Osteoblast (primary cell): ENCODE results near the gene DPP7. TPM values are rescaled to one million over a fixed set of nuclear protein-coding genes. Genes with fewer than 3 reads are reported as not detected.

Experiments
- DNase-seq: peaks from one replicate; pipeline ENCODE4 v3.0.0; 2011; ENCODE audit warnings: low spot score, mixed read lengths; ENCODE audit not compliant: insufficient read length; ENCODE audit errors: missing footprints
- H2AFZ ChIP-seq: 2 replicates; pipeline ENCODE4 v1.6.0; 2011; ENCODE audit warnings: mild to moderate bottlenecking, low read length
- H3K27ac ChIP-seq: 2 replicates; pipeline ENCODE4 v1.5.1; 2011; ENCODE audit warnings: mild to moderate bottlenecking, low read depth, low read length, moderate library complexity
- H3K27me3 ChIP-seq: 2 replicates; pipeline ENCODE4 v1.6.0; 2012; ENCODE audit warnings: mild to moderate bottlenecking, control low read depth, inconsistent platforms, low read length, moderate library complexity; ENCODE audit not compliant: insufficient read depth
- H3K36me3 ChIP-seq: 2 replicates; pipeline ENCODE4 v1.5.1; 2011; ENCODE audit warnings: mild to moderate bottlenecking, low read length, control low read depth, moderate library complexity; ENCODE audit not compliant: insufficient read depth
- H3K4me1 ChIP-seq: 2 replicates; pipeline ENCODE4 v1.5.1; 2011; ENCODE audit warnings: mild to moderate bottlenecking, low read length, control low read depth, moderate library complexity; ENCODE audit not compliant: insufficient read depth
- H3K4me2 ChIP-seq: 2 replicates; pipeline ENCODE4 v1.6.0; 2011; ENCODE audit warnings: mild to moderate bottlenecking, low read length; ENCODE audit not compliant: insufficient read depth
- H3K4me3 ChIP-seq: fragments of 200-600 bp; sonication (generic); 3 replicates; pipeline ENCODE4 v1.5.1; 2012; ENCODE audit warnings: mild to moderate bottlenecking, low read length, inconsistent platforms; ENCODE audit not compliant: insufficient read depth
- H3K79me2 ChIP-seq: 2 replicates; pipeline ENCODE4 v1.6.0; 2012; ENCODE audit warnings: mild to moderate bottlenecking, low read length, control low read depth, inconsistent platforms; ENCODE audit not compliant: insufficient read depth
- H3K9me3 ChIP-seq: 2 replicates; pipeline ENCODE4 v1.5.1; 2011; ENCODE audit warnings: low read depth, low read length, control low read depth
- H4K20me1 ChIP-seq: 2 replicates; pipeline ENCODE4 v1.6.0; 2012; ENCODE audit warnings: mild to moderate bottlenecking, low read length, control low read depth; ENCODE audit not compliant: insufficient read depth
- total RNA-seq: library from RNA; depleted of rRNA; stranded (reverse); fragments of >200 nt; gene quantifications from 2 replicates; pipeline ENCODE4 v1.2.3, GENCODE V29; 2012
- TF ChIP-seq, protein P1 (sequence below): IDR thresholded peaks from 2 replicates; pipeline ENCODE4 v1.5.1; 2011; ENCODE audit warnings: mild to moderate bottlenecking, low read depth, low read length, moderate library complexity; ENCODE audit errors: extremely low read depth

DPP7 gene
- total RNA-seq, 1 donor, result 74.6 TPM

DNA sequence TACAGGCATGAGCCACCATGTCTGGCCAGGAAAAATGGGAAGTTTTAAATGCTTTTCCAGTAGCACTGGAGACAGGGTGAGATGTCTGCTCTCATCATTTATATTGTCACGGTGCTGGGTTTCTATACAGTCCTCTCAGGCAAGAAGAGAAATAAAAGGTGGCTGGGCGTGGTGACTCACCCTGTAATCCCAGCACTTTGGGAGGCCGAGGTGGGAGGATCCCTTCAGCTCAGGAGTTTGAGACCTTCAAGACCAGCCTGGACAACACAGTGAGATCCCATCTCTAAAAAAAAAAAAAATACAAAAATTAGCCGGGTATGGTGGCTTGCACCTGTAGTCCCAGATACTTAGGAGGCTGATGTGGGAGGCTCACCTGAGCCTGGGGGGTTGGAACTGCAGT, 19.7 kb upstream of the DPP7 start:
- DNase-seq, result no peak
- Histone ChIP-seq H3K79me2 (peaks cover under 1% of the 10 kb centered on the region), H3K36me3 (no peaks in the 10 kb centered on the region), H4K20me1 (no peaks in the 10 kb centered on the region), H3K4me2 (no peak overlapping the region), H2AFZ (no peak overlapping the region), H3K27ac (no peak overlapping the region), H3K27me3 (peaks cover 28% of the 10 kb centered on the region), H3K4me3 (no peak overlapping the region), H3K9me3 (no peaks in the 10 kb centered on the region), H3K4me1 (no peaks in the 10 kb centered on the region)
- TF ChIP-seq, protein P1, sequence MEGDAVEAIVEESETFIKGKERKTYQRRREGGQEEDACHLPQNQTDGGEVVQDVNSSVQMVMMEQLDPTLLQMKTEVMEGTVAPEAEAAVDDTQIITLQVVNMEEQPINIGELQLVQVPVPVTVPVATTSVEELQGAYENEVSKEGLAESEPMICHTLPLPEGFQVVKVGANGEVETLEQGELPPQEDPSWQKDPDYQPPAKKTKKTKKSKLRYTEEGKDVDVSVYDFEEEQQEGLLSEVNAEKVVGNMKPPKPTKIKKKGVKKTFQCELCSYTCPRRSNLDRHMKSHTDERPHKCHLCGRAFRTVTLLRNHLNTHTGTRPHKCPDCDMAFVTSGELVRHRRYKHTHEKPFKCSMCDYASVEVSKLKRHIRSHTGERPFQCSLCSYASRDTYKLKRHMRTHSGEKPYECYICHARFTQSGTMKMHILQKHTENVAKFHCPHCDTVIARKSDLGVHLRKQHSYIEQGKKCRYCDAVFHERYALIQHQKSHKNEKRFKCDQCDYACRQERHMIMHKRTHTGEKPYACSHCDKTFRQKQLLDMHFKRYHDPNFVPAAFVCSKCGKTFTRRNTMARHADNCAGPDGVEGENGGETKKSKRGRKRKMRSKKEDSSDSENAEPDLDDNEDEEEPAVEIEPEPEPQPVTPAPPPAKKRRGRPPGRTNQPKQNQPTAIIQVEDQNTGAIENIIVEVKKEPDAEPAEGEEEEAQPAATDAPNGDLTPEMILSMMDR, result no peak

DNA sequence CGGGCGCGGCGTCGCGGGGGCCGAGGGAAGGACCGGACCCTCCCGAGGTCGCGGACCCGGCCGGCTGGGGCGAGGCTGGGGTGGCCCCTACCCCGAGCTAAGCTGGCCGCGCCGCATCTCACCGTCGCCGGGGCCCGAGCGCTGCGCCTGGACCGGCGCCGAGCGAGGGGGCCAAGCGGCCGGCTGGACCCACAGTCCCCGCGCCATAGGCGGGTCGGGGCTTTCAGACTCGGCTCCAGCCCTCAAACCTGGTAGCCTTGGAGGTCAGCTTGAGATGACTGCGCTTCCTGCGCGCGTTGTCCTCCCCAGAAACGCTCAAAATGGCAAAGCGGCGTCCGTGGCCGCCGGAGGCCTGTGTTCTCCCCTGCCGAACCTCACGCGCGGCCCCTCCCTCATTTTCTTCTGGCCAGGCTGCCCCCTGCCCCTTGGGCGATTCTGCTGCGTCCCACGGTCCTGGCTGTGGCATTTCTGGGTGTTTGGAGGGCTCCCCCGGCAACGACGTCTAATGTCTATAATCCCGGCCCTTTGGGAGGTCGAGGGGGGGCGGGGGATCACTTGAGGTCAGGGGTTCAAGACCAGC, 15.7 kb upstream of the DPP7 start:
- DNase-seq, result no peak
- no peaks in the 10 kb centered on the region for H3K27me3 ChIP-seq
- H4K20me1 ChIP-seq, result peaks cover 9% of the 10 kb centered on the region
- peak overlapping the region; percentile 97 for H3K4me2 ChIP-seq
- H3K4me3 ChIP-seq, result peak overlapping the region; percentile 78
- H3K9me3 ChIP-seq, result no peaks in the 10 kb centered on the region
- peaks cover 25% of the 10 kb centered on the region for H3K79me2 ChIP-seq
- TF ChIP-seq, protein P1, result no peak
- no peak overlapping the region for H3K27ac ChIP-seq
- H3K36me3 ChIP-seq, result no peaks in the 10 kb centered on the region
- H2AFZ ChIP-seq, result peak overlapping the region; percentile 76
- peaks cover 15% of the 10 kb centered on the region for H3K4me1 ChIP-seq

DNA sequence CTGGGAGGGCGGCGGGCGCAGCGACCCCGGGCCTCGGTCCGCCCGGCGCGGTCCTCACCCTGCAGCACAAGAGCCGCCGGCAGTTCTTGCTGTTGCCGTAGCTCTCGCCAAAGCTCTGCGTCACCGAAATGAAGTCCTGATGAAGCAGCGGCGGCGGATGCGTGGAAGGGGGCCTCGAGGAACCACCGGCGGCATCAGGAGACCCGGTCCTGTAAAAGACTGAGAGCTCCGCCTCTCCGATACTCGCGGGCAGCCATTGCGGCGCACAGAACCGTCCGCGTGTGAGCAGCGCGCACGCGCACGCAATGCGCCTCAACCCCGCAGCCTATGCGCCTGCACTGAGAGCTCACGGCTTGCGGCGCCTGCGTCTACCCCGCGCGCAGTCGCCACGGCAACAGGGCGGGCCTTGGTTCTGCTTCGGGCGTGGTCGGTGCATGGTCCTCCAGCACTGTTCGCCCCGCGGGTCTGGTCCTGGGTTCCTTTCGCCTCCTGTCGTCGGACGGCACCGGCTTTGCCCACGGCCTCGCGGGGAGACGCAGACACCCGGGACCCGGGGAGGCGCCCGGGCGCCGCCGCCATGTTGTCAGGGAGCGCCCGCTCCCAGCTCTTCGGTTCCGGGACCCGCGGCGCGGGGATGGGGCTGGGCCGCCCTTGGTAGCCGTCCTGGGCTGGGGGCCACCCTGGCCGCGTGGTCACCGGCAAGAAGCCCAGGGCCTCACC, 15.1 kb upstream of the DPP7 start:
- H3K27ac ChIP-seq, result peak overlapping the region; percentile 51
- TF ChIP-seq, protein P1, result no peak
- DNase-seq, result peak; percentile 100

DNA sequence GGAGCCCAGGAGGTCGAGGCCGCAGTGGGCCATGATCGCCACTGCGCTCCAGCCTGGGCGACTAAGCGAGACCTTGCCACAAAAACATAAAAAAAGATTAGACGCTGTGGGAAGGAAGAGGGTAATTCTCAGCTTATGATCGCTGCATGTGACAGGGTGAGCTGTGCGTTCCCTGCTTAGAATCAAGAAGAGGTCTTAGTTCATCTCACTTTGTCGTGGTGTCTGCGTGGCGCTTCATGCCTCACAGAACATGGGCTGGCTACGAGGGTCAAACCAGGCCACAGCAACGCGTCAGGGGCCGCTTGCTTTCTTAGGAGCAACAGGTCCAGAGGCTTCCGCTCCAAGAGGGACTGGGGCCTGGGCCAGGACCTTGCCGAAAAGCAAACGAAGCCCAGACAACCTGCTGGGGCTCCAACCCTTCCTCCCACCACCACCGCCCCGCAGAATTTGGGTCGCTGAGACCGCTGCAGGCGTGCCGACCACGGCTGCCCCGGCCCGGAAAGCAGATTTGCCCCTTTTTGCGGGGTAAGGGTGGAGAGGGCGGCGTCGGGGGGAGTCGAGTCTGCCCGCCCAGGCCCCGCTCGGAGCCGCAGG, 14.4 kb upstream of the DPP7 start:
- peak; percentile 73 for DNase-seq
- peak overlapping the region; percentile 51 for H3K27ac ChIP-seq

More for the DNA sequence above, 15.1 kb upstream of the DPP7 start:
- Histone ChIP-seq H3K9me3 (no peaks in the 10 kb centered on the region), H4K20me1 (peaks cover 9% of the 10 kb centered on the region), H3K4me1 (peaks cover 15% of the 10 kb centered on the region), H3K4me3 (peak overlapping the region; percentile 78), H3K79me2 (peaks cover 25% of the 10 kb centered on the region), H3K4me2 (peak overlapping the region; percentile 97), H3K27me3 (no peaks in the 10 kb centered on the region), H3K36me3 (no peaks in the 10 kb centered on the region), H2AFZ (peak overlapping the region; percentile 76)

More for the DNA sequence above, 14.4 kb upstream of the DPP7 start:
- peak overlapping the region; percentile 78 for H3K4me3 ChIP-seq
- H3K4me1 ChIP-seq, result peaks cover 15% of the 10 kb centered on the region
- peaks cover 25% of the 10 kb centered on the region for H3K79me2 ChIP-seq
- no peaks in the 10 kb centered on the region for H3K36me3 ChIP-seq
- peak overlapping the region; percentile 97 for H3K4me2 ChIP-seq
- TF ChIP-seq, protein P1, result no peak
- no peaks in the 10 kb centered on the region for H3K27me3 ChIP-seq
- peaks cover 14% of the 10 kb centered on the region for H4K20me1 ChIP-seq
- H2AFZ ChIP-seq, result peak overlapping the region; percentile 76
- H3K9me3 ChIP-seq, result no peaks in the 10 kb centered on the region
